Right kidney (tissue), 1 donor: ENCODE data around the gene FAM117A.
"Not testable (repeated sequence)": the region's sequence is repeated elsewhere in the genome, so short reads cannot be mapped to it uniquely, and the experiment has no call there.

Experiments used
- DNase-seq: peaks from one replicate; pipeline ENCODE4 v3.0.0-alpha.2; 2016

Gene FAM117A

DNA sequence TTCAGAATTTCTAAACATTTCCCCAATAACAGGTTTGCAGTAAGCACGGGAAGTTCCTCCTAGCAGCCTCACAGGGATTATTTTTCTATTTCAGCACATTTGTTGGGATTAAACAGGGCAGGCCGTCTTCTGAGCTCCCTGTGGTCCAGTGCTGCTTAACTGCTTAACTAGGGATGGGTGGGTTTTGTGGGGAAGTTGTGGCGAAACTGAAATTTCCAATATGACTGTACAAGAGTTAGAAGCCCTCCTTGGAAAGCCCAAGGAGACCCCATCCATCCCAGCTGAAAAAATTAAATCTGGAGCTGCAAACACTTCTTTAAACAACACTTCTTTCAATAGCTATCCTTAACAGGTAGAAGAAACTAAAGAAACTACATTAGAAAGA, 22.2 kb downstream of the FAM117A start:
- DNase-seq: no peak

DNA sequence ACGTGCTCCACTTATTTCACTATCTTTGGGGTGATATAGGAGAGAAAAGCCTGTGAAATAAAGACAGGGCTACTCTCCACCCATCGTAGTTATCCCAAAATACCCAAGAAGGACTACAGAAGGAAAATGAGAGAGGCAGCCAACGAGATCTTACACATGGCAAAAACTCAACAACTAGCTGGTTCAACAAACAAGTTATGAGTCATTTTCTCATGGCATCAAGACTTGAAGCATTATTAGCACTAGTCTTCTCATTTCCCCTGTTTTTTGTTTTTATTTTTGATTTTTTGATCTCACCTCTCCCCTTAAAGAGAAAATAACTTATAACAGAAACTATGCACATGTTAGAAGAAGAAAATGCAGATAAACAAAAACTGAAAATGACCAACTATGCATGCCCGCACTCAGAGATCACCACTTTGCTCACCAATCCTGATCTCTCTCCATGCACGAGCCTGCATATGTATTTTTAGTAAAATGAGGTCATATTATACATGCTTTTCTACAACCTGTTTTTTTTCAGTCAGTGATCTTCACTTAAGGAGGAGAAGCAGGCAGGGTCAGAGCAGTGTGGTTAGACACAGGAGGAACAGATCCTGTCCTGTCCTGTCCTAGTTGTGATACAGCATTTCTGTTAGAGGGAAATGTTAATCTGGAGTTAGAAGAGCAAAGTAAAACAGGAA, 22.8 kb downstream of the FAM117A start:
- DNase-seq: no peak

DNA sequence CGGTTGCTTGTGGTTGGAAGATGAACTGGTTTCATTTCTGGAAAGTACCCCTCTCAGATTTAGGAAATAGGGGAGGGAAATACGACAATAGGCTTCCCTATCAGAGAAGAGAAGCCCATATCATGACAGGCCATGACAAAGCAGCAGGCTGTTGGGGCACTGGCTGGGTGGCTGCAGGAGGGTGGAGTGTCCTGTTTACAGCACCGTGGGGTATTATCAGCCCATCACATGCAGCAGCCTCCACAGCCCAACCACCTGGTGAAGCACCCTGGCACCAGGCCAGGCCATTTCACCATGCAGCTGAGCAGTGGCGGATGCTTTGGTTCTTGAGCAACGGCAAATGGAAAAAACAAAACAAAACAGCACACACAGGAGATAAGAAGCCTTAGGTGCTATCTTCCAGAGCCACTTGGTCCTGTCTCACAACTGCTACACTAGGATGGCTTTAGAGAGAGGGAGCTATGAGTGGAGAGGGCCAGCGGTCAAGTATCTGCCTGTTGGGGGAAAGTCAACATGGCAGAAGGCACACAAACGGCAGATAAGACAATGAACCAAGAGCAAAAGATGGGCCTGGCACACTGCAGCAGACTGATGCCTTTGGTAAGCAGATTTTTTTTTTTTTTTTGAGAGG, 24.2 kb downstream of the FAM117A start:
- DNase-seq: no peak

DNA sequence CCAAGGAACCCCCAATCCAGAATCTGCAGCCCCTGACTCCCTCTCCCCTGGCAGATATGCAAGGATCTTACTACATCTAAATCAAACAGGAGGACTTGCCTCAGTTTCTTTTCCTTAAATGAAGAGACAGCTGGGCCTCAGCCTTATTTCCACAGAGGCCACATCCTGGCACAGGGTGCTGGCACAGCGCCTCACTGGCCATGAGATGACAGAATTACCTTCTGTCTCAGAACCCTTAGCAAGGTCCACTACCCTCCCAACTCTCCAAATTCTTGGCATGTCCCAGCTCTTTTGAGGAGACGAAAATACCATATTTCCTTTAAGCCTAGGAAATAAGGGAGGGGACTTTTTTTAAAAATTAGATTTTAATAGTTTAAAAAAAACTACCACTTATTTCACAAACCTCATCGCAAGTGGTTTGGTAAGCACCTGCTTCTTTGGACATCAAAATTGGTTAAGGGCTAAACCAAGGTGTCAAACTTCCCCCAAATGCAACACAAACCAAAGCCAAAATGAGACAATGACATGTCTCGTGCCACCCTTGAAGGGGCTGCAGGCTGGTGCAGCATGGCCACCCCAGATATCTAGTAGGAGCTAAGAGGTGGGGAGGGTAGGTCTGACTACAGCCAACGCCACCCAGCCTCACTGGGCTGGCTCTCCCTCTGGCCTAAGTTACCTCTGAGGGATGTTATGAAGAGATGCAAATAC, 25.3 kb downstream of the FAM117A start:
- DNase-seq: no peak

DNA sequence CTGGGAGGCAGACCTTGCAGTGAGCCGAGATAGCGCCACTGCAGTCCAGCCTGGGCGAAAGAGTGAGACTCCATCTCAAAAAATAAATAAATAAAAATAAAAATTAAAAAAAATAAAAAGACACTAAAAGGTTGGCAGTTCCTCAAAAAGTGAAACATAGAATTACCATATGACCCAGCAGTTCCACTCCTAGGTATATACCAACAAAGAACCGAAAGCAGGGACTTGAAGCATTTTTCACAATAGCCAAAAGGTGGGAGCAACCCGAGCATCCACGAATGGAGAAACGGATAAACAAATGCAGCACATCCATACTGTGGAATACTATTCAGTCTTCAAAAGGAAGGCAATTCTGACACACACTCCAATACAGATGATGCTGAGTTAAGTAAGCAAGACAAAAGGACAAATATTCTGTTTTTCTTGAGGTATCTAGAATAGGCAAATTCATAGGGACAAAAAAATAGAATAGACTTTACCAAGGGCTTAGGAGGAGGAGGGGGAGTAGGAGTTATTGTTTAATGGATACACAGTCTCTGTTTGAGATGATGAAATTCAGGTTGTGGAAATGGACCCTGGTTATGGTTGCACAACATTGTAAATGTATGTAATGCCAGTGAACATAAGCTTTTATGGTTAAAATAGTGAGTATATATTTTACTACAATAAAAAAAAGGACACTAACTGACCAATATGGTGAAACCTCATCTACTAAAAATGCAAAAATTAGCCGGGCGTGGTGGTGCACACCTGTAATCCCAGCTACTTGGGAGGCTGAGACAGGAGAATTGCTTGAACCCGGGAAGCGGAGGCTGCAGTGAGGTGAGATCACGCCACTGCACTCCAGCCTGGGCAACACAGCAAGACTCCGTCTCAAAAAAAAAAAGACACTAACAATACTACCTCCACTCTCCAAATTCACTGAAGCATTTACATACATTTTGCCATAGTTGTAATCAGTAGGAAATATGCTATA, 29.1 kb downstream of the FAM117A start:
- DNase-seq: no peak

DNA sequence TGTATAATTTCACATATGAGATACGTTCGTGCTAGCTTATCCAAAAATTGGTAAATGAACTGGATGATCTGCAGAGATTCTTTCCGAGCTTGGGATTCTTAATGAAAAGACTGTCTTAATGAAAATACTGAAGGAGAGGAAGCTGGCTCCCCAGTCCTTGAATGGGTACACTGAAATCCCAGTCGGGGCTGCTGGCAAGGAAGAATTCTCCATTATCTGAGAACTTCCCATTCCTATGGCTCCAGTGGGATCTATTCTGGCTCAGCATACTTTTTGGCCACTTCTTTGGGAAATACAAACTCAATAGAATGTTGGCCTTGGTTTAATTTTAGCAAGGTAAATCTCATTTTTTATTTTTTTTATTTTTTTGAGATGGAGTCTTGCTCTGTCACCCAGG, 32.5 kb downstream of the FAM117A start:
- DNase-seq: no peak

DNA sequence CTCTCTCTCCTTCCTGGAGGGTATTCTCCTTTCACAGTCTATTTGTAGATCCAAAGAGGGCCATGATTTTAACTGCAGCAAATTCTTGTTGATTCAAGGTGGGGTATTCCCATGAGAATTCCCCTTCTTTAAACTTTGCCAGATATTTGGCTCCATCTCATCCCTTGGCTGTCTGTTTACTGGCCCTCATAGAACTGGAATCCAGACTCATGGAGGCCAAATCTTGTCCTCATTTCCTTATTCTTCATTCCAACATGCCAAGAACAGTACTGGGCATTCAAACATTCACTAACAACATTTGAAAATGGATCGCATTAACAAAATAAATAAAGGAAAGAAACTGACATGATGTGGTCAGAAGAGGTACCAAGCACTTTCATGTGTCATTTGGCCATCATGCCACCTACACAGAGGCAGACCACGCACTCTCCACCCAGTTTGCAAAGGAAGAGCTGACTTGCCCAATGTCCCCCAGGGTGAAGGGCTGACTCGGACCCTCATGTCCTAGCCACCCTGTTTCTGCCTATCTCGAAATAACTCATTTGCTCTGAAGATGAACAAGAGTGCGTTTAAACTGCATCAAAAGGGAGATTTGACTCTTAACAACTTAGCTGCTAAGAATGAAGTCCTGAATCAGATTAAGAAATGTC, 33.0 kb downstream of the FAM117A start:
- no peak for DNase-seq

DNA sequence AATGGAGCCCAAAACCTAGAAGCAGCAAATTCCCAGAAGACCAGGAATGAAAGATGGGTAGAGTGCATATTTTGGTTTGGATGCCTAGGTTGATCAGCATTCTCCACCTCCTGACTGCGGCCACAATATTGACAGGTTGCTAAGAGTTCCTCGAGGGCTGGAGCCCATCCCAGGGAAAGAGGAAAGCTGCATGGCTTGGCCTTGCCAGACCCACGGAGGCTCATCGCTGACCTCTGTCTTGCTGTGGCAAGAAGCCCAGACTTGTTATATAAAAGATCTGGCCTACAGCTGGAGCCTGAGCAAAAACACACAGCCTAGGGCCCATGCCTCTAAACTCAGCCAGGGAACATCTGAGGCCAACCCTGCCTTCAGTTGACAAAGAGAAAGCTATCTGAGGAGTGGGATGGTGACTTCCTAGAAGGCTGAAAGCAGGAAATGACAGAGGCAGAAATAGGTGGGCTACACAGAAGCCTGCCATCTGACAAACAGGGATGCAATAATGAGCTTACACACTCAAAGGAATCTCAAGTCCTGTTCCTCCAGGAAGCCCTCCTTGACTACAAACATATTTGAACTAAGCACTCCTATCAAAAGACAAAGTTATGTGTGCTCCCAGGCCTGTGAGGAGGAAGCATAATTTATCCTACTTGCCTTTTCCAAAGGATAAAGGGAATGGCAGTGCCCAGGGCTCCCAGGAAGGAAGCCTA, 33.7 kb downstream of the FAM117A start:
- no peak for DNase-seq

DNA sequence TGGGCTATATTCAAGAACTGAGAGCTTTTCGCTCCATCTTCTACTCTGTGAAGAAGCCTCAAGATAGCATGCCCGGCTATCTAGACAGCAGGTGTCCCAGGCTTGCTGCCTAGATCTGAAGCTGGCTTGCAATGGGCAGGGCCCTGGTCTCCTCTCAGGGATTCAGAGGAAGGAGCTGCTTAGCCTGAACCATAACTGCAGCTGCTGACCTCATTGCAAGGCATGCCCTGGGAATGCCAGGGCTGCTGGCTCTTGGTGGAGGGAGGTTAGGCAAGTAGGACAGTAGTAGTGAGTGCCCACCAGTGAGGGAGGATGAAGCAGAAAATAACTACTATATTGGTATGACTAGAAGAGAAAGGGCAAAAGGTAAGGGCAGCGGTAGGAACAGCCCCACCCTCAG, 34.9 kb downstream of the FAM117A start:
- no peak for DNase-seq

DNA sequence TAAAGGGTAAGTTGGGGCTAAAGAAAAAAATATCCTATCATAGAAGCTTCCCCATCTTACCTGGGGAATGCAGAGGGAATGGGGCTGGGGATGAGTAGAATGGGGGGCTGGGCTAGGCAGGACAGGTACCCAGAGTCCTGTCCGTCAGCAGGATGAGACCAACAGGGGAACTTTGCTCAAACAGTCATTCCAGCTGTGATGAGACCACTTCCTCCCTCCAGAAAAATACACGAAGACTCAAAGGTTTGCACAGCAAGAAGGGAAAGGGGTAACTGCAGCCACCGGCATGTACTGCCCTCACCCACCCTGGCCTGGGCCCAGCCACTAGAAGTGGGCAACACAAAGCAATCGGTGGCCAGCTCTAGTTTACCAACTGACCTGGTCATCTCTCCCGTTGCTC, 35.5 kb downstream of the FAM117A start:
- DNase-seq: no peak

DNA sequence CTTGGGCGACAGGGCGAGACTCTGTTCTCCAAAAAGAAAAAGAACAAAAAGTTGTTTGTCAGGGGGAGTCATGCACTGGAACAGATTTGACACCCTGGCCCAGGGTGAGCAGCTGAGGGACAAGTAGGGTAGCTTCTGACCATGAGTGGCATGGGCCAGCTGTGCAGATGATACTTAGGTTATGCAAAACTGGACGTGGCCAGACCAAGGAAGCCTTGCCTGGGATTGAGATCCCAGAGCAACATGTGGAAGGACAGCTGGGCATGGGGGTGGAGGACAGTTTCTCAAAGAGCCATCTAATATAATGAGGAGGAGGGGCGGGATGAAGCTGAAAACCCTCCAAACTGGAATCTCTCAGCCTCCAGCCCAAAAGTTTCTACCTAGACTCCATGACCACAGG, 36.6 kb downstream of the FAM117A start:
- DNase-seq: no peak

DNA sequence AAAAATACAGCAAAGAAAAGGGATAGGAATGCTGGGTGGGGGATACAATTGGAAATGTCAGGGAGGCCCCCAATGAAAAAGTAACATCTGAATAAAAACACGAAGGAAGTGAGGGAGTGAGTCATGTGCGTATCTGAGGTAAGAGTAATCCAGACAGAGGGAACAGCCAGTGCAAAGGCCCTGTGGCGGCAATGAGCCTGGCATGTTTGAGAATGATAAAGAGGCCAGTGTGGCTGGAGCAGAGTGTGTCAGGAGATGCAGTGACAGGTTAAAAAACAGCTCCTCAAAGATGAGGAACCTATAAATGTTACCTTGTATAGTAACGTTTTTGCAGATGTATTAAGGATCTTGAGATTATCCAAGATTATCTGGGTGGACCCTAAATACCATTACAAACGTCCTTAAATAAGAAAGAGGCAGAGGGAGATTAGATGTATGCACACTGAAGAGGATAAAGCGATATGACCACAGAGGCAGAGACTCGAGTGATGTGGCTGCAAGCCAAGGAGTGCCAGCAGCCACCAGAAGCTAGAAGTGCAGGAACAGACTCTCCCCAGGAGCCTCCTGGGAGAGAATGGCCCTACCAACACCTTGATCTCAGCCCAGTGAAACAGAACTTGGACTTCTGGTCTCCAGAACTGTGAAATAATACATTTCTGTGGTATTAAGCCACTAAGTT, 38.3 kb downstream of the FAM117A start:
- DNase-seq: no peak

DNA sequence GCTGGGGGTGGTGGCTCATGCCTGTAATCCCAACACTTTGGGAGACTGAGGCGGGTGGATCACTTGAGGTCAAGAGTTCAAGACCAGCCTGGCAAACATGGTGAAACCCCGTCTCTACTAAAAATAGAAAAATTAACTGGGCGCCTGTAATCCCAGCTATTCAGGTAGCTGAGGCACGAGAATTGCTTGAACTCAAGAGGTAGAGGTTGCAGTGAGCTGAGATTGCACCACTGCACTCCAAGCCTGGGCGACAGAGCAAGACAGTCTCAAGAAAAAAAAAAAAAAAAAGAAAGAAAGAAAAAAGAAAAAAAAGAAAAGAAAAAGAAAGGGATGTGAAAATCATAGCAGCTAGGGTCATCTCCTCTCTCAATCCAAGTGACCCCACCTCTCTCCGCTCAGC, 39.4 kb downstream of the FAM117A start:
- not testable (repeated sequence) for DNase-seq

DNA sequence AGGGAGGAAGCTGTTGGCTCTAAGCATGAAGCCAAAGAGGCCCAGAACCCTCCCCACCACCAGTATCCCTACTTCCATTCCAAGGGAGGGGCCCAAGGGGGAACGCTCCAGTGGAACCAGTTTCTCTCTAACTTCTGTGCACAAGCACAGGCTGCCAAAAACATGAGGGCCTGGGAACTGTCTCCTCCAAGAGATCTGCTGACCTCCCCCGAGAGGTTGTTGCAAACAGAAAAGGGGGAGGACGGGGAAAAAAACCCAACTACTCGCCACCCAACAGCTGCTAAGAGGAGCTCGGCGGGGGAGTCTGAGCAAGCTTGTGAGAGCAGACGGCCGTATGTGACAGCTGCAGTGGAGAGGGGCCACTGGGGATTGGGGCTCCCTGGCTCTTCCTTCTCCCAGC, 40.5 kb downstream of the FAM117A start:
- peak; percentile 28 for DNase-seq

DNA sequence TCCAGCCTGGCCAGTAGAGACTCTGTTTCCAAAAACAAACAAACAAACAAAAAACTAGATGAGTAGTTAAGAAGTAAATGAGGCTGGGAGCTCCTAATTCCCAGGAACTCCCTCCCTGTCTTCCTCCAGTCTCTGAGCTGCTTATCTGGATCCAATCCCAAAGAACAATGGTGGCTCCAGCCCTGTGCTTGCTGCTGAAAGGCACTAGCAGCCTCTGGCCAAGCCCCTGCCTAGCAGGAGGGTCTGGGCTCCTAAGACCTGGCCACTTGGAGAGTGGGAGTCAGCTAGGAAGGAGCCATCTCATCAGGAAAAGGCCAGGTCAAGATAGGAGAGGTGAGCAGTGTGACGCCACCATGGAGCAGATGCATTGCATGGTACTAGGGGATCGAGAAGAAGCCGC, 41.9 kb downstream of the FAM117A start:
- DNase-seq: no peak

DNA sequence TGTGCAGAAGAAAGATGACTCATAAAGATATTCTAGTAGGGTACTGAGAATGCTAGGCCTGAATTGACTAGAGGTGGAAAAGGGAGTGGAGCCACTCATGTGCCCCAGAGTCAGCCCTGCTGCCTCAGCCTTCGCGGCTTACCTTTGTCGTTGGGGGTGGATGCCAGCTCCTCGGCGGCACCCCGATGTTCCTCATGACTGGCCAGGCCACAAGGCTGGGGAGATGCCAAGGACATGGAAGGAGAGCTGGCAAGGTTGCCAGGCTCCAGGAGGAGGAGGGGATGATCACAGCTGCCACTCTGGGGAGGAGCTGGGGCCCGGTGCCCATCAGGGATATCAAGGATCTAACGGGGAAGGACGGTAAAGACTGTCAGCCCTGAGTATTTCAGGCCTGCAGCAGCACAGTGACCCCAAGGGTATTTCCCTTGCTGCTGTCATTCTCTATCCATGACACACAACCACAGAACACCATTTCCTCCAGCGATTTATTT, 46.5 kb downstream of the FAM117A start:
- no peak for DNase-seq

DNA sequence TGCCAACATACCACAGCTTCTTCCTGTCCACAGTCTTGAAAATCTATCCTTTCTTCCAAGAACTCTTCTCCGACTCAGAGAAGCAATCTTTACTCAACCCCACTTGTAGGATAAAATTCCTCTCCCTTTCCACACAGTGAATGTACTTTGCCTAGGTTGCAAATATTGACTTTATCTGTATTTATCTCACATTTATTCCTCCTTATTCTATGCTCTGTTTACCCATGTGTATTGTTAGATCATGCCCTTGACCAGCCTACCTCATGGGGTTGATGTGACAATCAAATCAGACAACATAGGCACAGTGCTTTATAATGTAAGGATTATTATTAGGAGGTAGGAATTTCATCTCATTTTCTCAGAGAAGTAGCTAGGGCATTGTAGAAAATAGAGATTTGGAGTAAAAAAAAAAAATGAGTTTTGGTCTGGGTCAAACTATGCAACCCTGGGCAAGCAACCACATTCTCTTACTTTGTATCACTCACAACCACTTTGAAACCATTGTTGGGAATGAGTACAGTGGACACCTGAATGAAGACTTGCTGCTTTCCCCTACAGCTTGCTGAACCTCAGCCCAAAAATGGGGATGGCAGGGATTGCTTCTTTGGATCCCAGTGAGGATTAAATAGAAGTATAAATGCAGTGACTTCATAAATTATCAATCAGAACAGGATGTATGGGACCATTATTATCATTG, 47.1 kb downstream of the FAM117A start:
- no peak for DNase-seq

DNA sequence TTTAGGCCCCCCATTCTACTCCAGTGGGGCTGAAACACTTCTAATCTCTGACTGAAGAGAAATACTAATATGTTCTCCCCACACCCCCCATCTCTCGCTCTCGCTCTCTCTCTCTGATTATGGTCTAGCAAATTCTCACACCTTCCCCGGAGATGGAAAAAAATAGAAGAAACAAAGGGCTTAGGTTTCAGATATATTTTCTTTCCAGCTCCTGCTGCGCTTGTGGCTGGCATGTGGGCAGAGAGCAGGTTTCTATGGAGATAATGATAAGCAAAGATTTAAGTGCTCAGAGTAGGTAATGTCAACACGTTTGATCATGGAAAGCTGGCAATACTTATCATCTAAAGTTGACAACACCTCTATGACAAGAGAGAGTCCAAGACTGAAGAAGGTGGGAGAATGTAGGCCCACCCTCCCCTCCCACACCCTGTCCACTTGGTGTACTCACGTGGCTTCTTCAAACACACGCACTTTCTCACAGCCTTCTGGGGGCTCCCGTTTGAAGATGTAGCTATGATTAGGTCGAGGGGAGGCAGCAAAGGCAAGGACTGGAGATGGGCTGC, 48.1 kb downstream of the FAM117A start:
- DNase-seq: no peak

DNA sequence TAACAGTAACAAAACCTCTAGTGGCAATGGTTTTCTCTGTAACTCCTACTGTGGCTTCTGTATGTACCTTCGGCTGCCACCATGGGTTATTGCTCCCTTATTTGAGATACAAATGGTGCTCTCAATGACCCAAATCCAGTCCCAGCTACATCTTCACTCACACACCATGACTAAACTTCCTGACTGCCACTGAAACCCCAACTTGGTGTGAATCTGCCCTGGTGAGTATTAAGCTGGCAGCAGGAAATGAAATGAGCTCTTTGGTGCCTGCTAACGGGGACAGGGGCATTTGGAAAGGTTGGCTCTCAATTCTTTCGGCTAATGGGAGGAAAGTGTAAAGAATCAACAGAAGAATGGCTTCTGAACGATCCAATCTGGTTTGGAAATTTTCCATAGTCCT, 48.7 kb downstream of the FAM117A start:
- DNase-seq: no peak
